OCI-LY1 (cell line): ENCODE measurements around the gene LAIR2.
"Not testable (repeated sequence)": the region's sequence is repeated elsewhere in the genome, so short reads cannot be mapped to it uniquely, and the experiment has no call there.

ENCODE experiments used
- H2AFZ ChIP-seq: fragments of 200-600 bp; sonication (generic), shearing (Covaris generic); 2 replicates; pipeline ENCODE4 v1.6.0; 2014; ENCODE audit warnings: antibody characterized with exemption, mild to moderate bottlenecking, low read length
- H3F3A ChIP-seq: fragments of 200-600 bp; sonication (generic), shearing (Covaris generic); 2 replicates; pipeline ENCODE4 v1.6.0; 2014; ENCODE audit warnings: mild to moderate bottlenecking, antibody characterized with exemption, low read length, moderate library complexity; ENCODE audit not compliant: insufficient read depth
- H3K27ac ChIP-seq: fragments of 200-600 bp; sonication (generic); 2 replicates; pipeline ENCODE4 v1.5.1; 2014; ENCODE audit warnings: low read length, mixed run types, mild to moderate bottlenecking, low read depth; ENCODE audit not compliant: poor library complexity, severe bottlenecking
- H3K27me3 ChIP-seq: fragments of 200-600 bp; sonication (generic); 2 replicates; pipeline ENCODE4 v1.6.0; 2014; ENCODE audit warnings: antibody characterized with exemption, mild to moderate bottlenecking, low read length, moderate library complexity; ENCODE audit not compliant: insufficient read depth
- H3K36me3 ChIP-seq: fragments of 200-600 bp; sonication (generic); 2 replicates; pipeline ENCODE4 v1.6.1; 2014; ENCODE audit warnings: mild to moderate bottlenecking, antibody characterized with exemption, low read length, moderate library complexity, mixed read lengths; ENCODE audit not compliant: insufficient read depth
- H3K4me1 ChIP-seq: fragments of 200-600 bp; sonication (generic); 2 replicates; pipeline ENCODE4 v1.5.1; 2014; ENCODE audit warnings: mild to moderate bottlenecking, low read length, moderate library complexity; ENCODE audit not compliant: insufficient read depth, severe bottlenecking
- H3K4me2 ChIP-seq: fragments of 200-600 bp; sonication (generic), shearing (Covaris generic); 2 replicates; pipeline ENCODE4 v1.6.1; 2014; ENCODE audit warnings: low read length
- H3K4me3 ChIP-seq: fragments of 200-600 bp; sonication (generic); 2 replicates; pipeline ENCODE4 v1.5.1; 2014; ENCODE audit warnings: low read length, low read depth, mild to moderate bottlenecking, mixed read lengths; ENCODE audit not compliant: poor library complexity, severe bottlenecking
- H3K79me2 ChIP-seq: fragments of 200-600 bp; shearing (Covaris generic); 2 replicates; pipeline ENCODE4 v1.6.1; 2016; ENCODE audit warnings: mixed run types, low read length, mixed read lengths; ENCODE audit not compliant: insufficient read depth
- H3K9ac ChIP-seq: fragments of 200-600 bp; sonication (generic), shearing (Covaris generic); 2 replicates; pipeline ENCODE4 v1.6.1; 2014; ENCODE audit warnings: mild to moderate bottlenecking, low read length, mixed read lengths
- H3K9me2 ChIP-seq: fragments of 200-600 bp; sonication (generic), shearing (Covaris generic); 2 replicates; pipeline ENCODE4 v1.6.1; 2014; ENCODE audit warnings: low read depth, mild to moderate bottlenecking, low read length, mixed read lengths
- H3K9me3 ChIP-seq: fragments of 200-600 bp; shearing (Covaris generic); 2 replicates; pipeline ENCODE4 v1.6.1; 2014; ENCODE audit warnings: low read length, mixed read lengths
- H4K20me1 ChIP-seq: fragments of 200-600 bp; sonication (generic), shearing (Covaris generic); 2 replicates; pipeline ENCODE4 v1.6.0; 2016; ENCODE audit warnings: mild to moderate bottlenecking, low read length; ENCODE audit not compliant: insufficient read depth
- EZH2 ChIP-seq: fragments of 200-600 bp; sonication (generic), shearing (Covaris generic); IDR thresholded peaks from 2 replicates; pipeline ENCODE4 v1.8.0; 2017; ENCODE audit warnings: borderline replicate concordance, mixed run types, mild to moderate bottlenecking, antibody characterized with exemption, low read length, moderate library complexity, mixed read lengths
- TF ChIP-seq, protein P1 (sequence below): fragments of 200-600 bp; sonication (generic), shearing (Covaris generic); IDR thresholded peaks from 2 replicates; pipeline ENCODE4 v1.5.1; 2017; ENCODE audit warnings: mild to moderate bottlenecking, antibody characterized with exemption, low read length, moderate library complexity, mixed read lengths

The LAIR2 gene

DNA sequence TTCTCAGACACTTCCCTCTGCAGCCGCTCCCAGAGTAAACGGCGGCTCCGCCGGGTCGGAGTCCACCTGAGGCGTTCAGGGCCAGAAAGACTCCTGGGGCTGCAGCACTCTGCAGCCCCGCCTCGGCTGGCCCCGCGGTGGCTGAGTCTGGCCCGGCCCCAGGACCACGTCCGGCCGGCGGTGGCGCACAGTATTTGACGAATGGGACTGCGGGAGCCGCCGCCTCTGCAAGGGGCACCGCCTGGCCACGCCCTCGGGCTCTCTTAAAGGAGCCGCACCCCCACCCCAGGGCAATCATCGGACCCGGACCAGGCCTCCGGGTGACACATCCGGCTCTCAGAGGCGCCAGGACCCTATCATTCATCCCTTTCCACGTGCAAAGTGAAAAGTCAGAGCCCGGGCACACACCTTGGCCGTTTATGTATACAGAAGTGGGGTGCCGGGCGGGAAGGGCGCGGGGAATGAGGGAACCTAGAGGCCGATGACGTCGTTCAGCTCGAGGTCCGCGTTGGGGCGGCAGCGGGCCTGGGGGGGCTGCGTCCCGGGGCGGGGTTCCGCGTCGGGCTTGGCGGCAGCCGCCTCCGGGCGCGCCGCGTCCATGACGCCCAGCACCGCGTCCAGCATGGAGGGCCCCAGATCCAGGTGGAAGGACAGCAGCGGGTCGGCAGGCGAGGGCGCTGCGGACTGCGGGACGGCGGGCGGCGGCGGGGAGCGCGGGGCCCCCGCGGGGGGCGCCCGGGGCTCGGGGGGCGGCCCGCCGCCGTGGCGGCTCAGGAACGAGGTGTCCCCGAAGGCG, 37.8 kb upstream of the LAIR2 start:
- Histone ChIP-seq H3K27me3 (no peaks in the 10 kb centered on the region), H3K27ac (peak overlapping the region; percentile 90), H3K9ac (peak overlapping the region; percentile 73), H3K4me1 (peaks cover 18% of the 10 kb centered on the region), H3K4me3 (peak overlapping the region; percentile 64), H3K9me2 (no peaks in the 10 kb centered on the region), H3K79me2 (no peaks in the 10 kb centered on the region), H3F3A (peaks cover 3% of the 10 kb centered on the region; the same call in 1 of the 2 replicates), H3K36me3 (peaks cover 24% of the 10 kb centered on the region), H2AFZ (no peak overlapping the region), H3K4me2 (peak overlapping the region; percentile 92), H4K20me1 (no peaks in the 10 kb centered on the region), H3K9me3 (no peaks in the 10 kb centered on the region)
- TF ChIP-seq, protein P1, sequence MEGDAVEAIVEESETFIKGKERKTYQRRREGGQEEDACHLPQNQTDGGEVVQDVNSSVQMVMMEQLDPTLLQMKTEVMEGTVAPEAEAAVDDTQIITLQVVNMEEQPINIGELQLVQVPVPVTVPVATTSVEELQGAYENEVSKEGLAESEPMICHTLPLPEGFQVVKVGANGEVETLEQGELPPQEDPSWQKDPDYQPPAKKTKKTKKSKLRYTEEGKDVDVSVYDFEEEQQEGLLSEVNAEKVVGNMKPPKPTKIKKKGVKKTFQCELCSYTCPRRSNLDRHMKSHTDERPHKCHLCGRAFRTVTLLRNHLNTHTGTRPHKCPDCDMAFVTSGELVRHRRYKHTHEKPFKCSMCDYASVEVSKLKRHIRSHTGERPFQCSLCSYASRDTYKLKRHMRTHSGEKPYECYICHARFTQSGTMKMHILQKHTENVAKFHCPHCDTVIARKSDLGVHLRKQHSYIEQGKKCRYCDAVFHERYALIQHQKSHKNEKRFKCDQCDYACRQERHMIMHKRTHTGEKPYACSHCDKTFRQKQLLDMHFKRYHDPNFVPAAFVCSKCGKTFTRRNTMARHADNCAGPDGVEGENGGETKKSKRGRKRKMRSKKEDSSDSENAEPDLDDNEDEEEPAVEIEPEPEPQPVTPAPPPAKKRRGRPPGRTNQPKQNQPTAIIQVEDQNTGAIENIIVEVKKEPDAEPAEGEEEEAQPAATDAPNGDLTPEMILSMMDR, result no peak
- TF ChIP-seq EZH2, result no peak

DNA sequence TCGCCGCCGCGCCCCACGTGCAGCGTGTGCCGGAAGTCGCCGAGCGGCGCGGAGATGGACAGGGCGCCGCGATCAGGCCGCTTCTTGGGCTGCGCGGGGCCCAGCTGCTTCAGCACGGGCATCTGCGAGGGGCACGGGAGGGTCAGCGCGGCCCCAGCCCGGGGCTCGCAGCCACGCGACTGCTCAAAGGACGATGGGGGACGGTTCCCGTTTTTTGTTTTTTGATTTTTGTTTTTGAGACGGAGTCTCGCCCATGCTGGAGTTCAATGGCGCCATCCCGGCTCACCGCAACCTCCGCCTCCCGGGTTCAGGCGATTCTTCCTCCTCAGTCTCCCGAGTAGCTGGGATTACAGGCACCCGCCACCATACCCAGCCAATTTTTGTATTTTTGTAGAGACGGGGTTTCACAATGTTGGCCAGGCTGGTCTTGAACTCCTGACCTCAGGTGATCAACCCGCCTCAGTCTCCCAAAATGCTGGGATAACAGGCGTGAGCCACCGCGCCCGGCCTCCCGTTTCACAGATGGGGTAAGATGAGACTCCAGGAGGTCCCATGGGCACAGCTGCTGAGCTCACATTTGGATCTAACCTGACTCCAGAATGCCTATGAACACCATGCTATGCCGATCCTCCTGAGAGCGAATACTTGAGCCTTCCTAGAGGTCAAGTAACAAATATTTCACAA, 37.1 kb upstream of the LAIR2 start:
- no peak overlapping the region for H3K4me3 ChIP-seq
- peaks cover 18% of the 10 kb centered on the region for H3K4me1 ChIP-seq
- no peak overlapping the region for H3K9ac ChIP-seq
- H3K9me2 ChIP-seq, result no peaks in the 10 kb centered on the region
- H3K4me2 ChIP-seq, result no peak overlapping the region
- no peak overlapping the region for H3K27ac ChIP-seq
- peaks cover 3% of the 10 kb centered on the region; the same call in 1 of the 2 replicates for H3F3A ChIP-seq
- peaks cover 19% of the 10 kb centered on the region for H3K36me3 ChIP-seq
- H4K20me1 ChIP-seq, result no peaks in the 10 kb centered on the region
- H3K79me2 ChIP-seq, result no peaks in the 10 kb centered on the region
- H2AFZ ChIP-seq, result no peak overlapping the region
- H3K27me3 ChIP-seq, result no peaks in the 10 kb centered on the region
- no peak for TF ChIP-seq EZH2
- TF ChIP-seq, protein P1, result no peak
- H3K9me3 ChIP-seq, result no peaks in the 10 kb centered on the region

DNA sequence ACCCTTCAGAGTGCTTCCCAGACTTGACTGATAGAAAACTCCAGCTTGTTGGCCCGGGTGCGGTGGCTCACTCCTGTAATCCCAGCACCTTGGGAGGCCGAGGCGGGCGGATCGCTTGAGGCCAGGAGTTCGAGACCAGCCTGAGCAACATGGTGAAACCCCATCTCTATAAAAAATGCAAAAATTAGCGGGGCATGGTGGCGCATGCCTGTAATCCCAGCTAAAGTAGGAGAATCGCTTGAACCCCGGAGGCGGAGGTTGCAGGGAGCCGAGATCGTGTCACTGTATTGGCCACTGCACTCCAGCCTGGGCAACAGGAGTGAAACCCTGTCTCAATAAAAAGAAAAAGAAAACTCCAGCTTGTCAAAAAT, 36.5 kb upstream of the LAIR2 start:
- H3K4me2 ChIP-seq, H3K9ac ChIP-seq: not testable (repeated sequence)

More for the DNA sequence above, 36.5 kb upstream of the LAIR2 start:
- not testable (repeated sequence) for H4K20me1 ChIP-seq, H3K9me2 ChIP-seq, H3F3A ChIP-seq, H3K4me3 ChIP-seq, H3K79me2 ChIP-seq, H3K27me3 ChIP-seq, H3K27ac ChIP-seq, H2AFZ ChIP-seq, H3K9me3 ChIP-seq
- peaks cover 15% of the 10 kb centered on the region for H3K36me3 ChIP-seq
- peaks cover 18% of the 10 kb centered on the region for H3K4me1 ChIP-seq
